Hepatocyte (in vitro differentiated cells): ENCODE results near the gene SLC22A14. TPM values are rescaled to one million over a fixed set of nuclear protein-coding genes. Genes with fewer than 3 reads are reported as not detected.

Experiments used
- DNase-seq: peaks from one replicate; pipeline ENCODE4 v3.0.0-alpha.2; 2016; ENCODE audit warnings: low spot score
- H2AFZ ChIP-seq: fragments of 200-600 bp; sonication (generic); 2 replicates; pipeline ENCODE4 v1.6.0; 2016; ENCODE audit warnings: antibody characterized with exemption, mild to moderate bottlenecking
- H3K27ac ChIP-seq: fragments of 200-600 bp; sonication (generic); 2 replicates; pipeline ENCODE4 v1.5.1; 2016; ENCODE audit warnings: mild to moderate bottlenecking
- H3K27me3 ChIP-seq: fragments of 200-600 bp; sonication (generic); 2 replicates; pipeline ENCODE4 v1.6.1; 2016
- H3K36me3 ChIP-seq: fragments of 200-600 bp; sonication (generic); replicated peaks from 2 replicates; pipeline ENCODE4 v1.5.1; 2016; ENCODE audit warnings: low read depth; ENCODE audit not compliant: insufficient read depth
- H3K4me1 ChIP-seq: fragments of 200-600 bp; sonication (generic); 2 replicates; pipeline ENCODE4 v1.5.1; 2016; ENCODE audit warnings: mild to moderate bottlenecking, moderate library complexity; ENCODE audit not compliant: insufficient read depth
- H3K4me2 ChIP-seq: fragments of 200-600 bp; sonication (generic); 2 replicates; pipeline ENCODE4 v1.6.0; 2016
- H3K4me3 ChIP-seq: fragments of 200-600 bp; sonication (generic); 2 replicates; pipeline ENCODE4 v1.5.1; 2016; ENCODE audit warnings: mild to moderate bottlenecking
- H3K79me2 ChIP-seq: fragments of 200-600 bp; sonication (generic); 2 replicates; pipeline ENCODE4 v1.6.0; 2017; ENCODE audit warnings: mild to moderate bottlenecking
- H3K9me2 ChIP-seq: fragments of 200-600 bp; sonication (generic); replicated peaks from 2 replicates; pipeline ENCODE4 v1.6.0; 2017; ENCODE audit warnings: mild to moderate bottlenecking; ENCODE audit not compliant: insufficient read depth
- H3K9me3 ChIP-seq: fragments of 200-600 bp; sonication (generic); 2 replicates; pipeline ENCODE4 v1.5.1; 2016; ENCODE audit warnings: low read depth, mild to moderate bottlenecking
- H4K20me1 ChIP-seq: fragments of 200-600 bp; sonication (generic); 2 replicates; pipeline ENCODE4 v1.6.0; 2016; ENCODE audit warnings: mild to moderate bottlenecking; ENCODE audit not compliant: insufficient read depth, poor library complexity, severe bottlenecking
- CTCF ChIP-seq: fragments of 200-600 bp; sonication (generic); IDR thresholded peaks from 2 replicates; pipeline ENCODE4 v1.5.1; 2016; ENCODE audit warnings: antibody characterized with exemption, mild to moderate bottlenecking; ENCODE audit not compliant: poor library complexity
- EZH2 ChIP-seq: fragments of 200-600 bp; sonication (generic); IDR thresholded peaks from 2 replicates; pipeline ENCODE4 v1.6.1; 2016; ENCODE audit warnings: antibody characterized with exemption, mild to moderate bottlenecking, borderline replicate concordance
- EZH2phosphoT487 ChIP-seq: fragments of 200-600 bp; sonication (generic); IDR thresholded peaks from one replicate; pipeline ENCODE4 v1.6.1; 2018; ENCODE audit warnings: antibody characterized with exemption, mild to moderate bottlenecking, low read depth, moderate library complexity; ENCODE audit not compliant: unreplicated experiment, severe bottlenecking
- WGBS: methylation state at CpG from one replicate; pipeline ENCODE4 v1.1.6; 2016; ENCODE audit warnings: low lambda C conversion rate; ENCODE audit errors: missing lambda C conversion rate; 5-methylcytosine and 5-hydroxymethylcytosine counted together
- polyA plus RNA-seq: library from polyadenylated mRNA; unstranded; fragments of >200 nt; fragmentation: Nextera tagmentation; extraction: Ambion mirVana; gene quantifications from 2 replicates; pipeline ENCODE4 v1.2.1, GENCODE V29; 2016
- total RNA-seq: library from RNA; depleted of rRNA; stranded (reverse); fragments of >200 nt; gene quantifications from 2 replicates; pipeline ENCODE4 v1.2.3, GENCODE V29; 2014

SLC22A14 gene
- total and polyA plus RNA-seq, 2 experiments from 2014 or later, result 0.57 to 0.64 TPM

- no peak overlapping the region for H3K4me2 ChIP-seq
- H3K4me1 ChIP-seq, result no peaks in the 10 kb centered on the region
- H3K27me3 ChIP-seq, result no peaks in the 10 kb centered on the region
- H3K9me2 ChIP-seq, result no peaks in the 10 kb centered on the region
- DNase-seq, result no peak
- no peaks in the 10 kb centered on the region for H4K20me1 ChIP-seq
- no peaks in the 10 kb centered on the region for H3K9me3 ChIP-seq
- H3K27ac ChIP-seq, result no peak overlapping the region
- 84% methylated on average over 2 of the region's 2 CpGs for WGBS
- H3K36me3 ChIP-seq, result no peaks in the 10 kb centered on the region
- no peak overlapping the region for H3K4me3 ChIP-seq
- no peak overlapping the region for H2AFZ ChIP-seq
- TF ChIP-seq CTCF (no peak), EZH2phosphoT487 (no peak), EZH2 (no peak)
- no peaks in the 10 kb centered on the region for H3K79me2 ChIP-seq
These were observed 31.9 kb upstream of the SLC22A14 start for GRCh38 chr3:38250198-38250597.

- Histone ChIP-seq H3K27me3 (no peaks in the 10 kb centered on the region), H3K4me1 (no peaks in the 10 kb centered on the region), H3K9me2 (no peaks in the 10 kb centered on the region), H3K9me3 (no peaks in the 10 kb centered on the region), H4K20me1 (no peaks in the 10 kb centered on the region), H3K4me3 (no peak overlapping the region), H3K4me2 (no peak overlapping the region), H3K79me2 (no peaks in the 10 kb centered on the region), H2AFZ (no peak overlapping the region), H3K36me3 (no peaks in the 10 kb centered on the region), H3K27ac (no peak overlapping the region)
- TF ChIP-seq EZH2 (no peak), EZH2phosphoT487 (no peak), CTCF (no peak)
- no peak for DNase-seq
- 98% methylated on average over 4 of the region's 4 CpGs for WGBS
These were observed 30.9 kb upstream of the SLC22A14 start for GRCh38 chr3:38251197-38251596.

GRCh38 chr3:38253704-38254103, 28.4 kb upstream of the SLC22A14 start:
- no peak for DNase-seq
- no peak for TF ChIP-seq EZH2phosphoT487
- TF ChIP-seq EZH2, result no peak
- no peak for TF ChIP-seq CTCF
- H3K27ac ChIP-seq, result no peak overlapping the region
- no peaks in the 10 kb centered on the region for H3K79me2 ChIP-seq
- H3K4me1 ChIP-seq, result no peaks in the 10 kb centered on the region
- no peak overlapping the region for H2AFZ ChIP-seq
- no peaks in the 10 kb centered on the region for H3K27me3 ChIP-seq
- H3K4me3 ChIP-seq, result no peak overlapping the region
- 93% methylated on average over 4 of the region's 4 CpGs for WGBS
- H4K20me1 ChIP-seq, result no peaks in the 10 kb centered on the region
- H3K4me2 ChIP-seq, result no peak overlapping the region
- H3K9me2 ChIP-seq, result no peaks in the 10 kb centered on the region
- no peaks in the 10 kb centered on the region for H3K9me3 ChIP-seq
- no peaks in the 10 kb centered on the region for H3K36me3 ChIP-seq

DNA sequence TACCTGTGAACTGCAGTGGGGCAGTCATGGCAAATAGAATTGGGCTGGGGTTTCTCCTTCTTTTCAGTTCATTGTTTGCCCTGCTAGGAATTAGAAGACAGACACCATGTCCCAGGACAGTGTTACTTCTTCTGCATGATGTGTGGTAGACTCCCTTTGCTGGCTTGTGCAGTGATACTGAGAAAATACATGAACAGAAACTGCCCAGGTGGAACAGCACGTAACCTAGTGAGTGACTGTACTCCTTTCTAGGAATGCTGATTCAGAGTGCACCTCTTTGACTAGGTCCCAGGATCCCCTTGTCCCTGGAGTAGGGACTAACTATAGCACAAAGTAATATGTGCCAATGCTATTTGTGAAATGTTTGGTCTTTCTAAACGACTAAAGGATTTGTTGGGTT, 27.2 kb upstream of the SLC22A14 start:
- no peak for DNase-seq
- WGBS, result 92% methylated on average over 2 of the region's 2 CpGs
- Histone ChIP-seq H3K9me2 (no peaks in the 10 kb centered on the region), H3K4me1 (no peaks in the 10 kb centered on the region), H2AFZ (no peak overlapping the region), H3K9me3 (no peaks in the 10 kb centered on the region), H3K36me3 (no peaks in the 10 kb centered on the region), H3K79me2 (no peaks in the 10 kb centered on the region), H4K20me1 (no peaks in the 10 kb centered on the region), H3K27ac (no peak overlapping the region), H3K4me3 (no peak overlapping the region), H3K27me3 (no peaks in the 10 kb centered on the region), H3K4me2 (no peak overlapping the region)
- TF ChIP-seq CTCF (no peak), EZH2phosphoT487 (no peak), EZH2 (no peak)
